Mesenchymal stem cell (in vitro differentiated cells and primary cell): ENCODE measurements around the gene SLC9A3.

Experiments used
- DNase-seq: peaks from one replicate; pipeline ENCODE4 v3.0.0-alpha.2; 2013
- H2AFZ ChIP-seq: one replicate; pipeline ENCODE4 v1.6.1; 2013; ENCODE audit warnings: low read depth, mild to moderate bottlenecking, control low read depth, inconsistent platforms, low read length, moderate library complexity
- H2AK5ac ChIP-seq: 2 replicates; pipeline ENCODE4 v1.6.1; 2013; ENCODE audit warnings: low read length, moderate library complexity, mild to moderate bottlenecking, inconsistent platforms; ENCODE audit not compliant: severe bottlenecking
- H2BK120ac ChIP-seq: one replicate; pipeline ENCODE4 v1.6.1; 2013; ENCODE audit warnings: low read depth, mild to moderate bottlenecking, inconsistent platforms, low read length, moderate library complexity
- H2BK12ac ChIP-seq, 2 experiments: one replicate each; pipeline ENCODE4 v1.6.1; 2013; ENCODE audit warnings: inconsistent platforms in 2 of 2, low read length in 2 of 2, mild to moderate bottlenecking in 2 of 2, moderate library complexity in 2 of 2, control low read depth in 1 of 2
- H2BK15ac ChIP-seq: one replicate; pipeline ENCODE4 v1.6.1; 2013; ENCODE audit warnings: mild to moderate bottlenecking, low read depth, inconsistent platforms; ENCODE audit not compliant: poor library complexity, severe bottlenecking
- H2BK5ac ChIP-seq: 2 replicates; pipeline ENCODE4 v1.6.1; 2013; ENCODE audit warnings: low read depth, mild to moderate bottlenecking, low read length, control low read depth, inconsistent platforms; ENCODE audit not compliant: poor library complexity, severe bottlenecking
- H3K14ac ChIP-seq, 2 experiments: one replicate each; pipeline ENCODE4 v1.6.1; 2013; ENCODE audit warnings: inconsistent platforms in 2 of 2, low read length in 2 of 2, control low read depth in 1 of 2, mild to moderate bottlenecking in 1 of 2, moderate library complexity in 1 of 2
- H3K18ac ChIP-seq, 2 experiments: one replicate each; pipeline ENCODE4 v1.6.1; 2013; ENCODE audit warnings: inconsistent platforms in 2 of 2, low read length in 2 of 2, control low read depth in 1 of 2, low read depth in 1 of 2, mild to moderate bottlenecking in 1 of 2
- H3K23ac ChIP-seq, 2 experiments: one replicate each; pipeline ENCODE4 v1.6.1; 2013; ENCODE audit warnings: inconsistent platforms in 2 of 2, low read length in 2 of 2, mild to moderate bottlenecking in 2 of 2, moderate library complexity in 2 of 2, control low read depth in 1 of 2
- H3K27ac ChIP-seq: 2 replicates; pipeline ENCODE4 v1.5.1; 2013; ENCODE audit warnings: mild to moderate bottlenecking, moderate library complexity, low read length, control low read depth, inconsistent platforms; ENCODE audit not compliant: poor library complexity, severe bottlenecking
- H3K27me3 ChIP-seq, 2 experiments: 2 replicates each; pipeline versions ENCODE4 v1.6.1 to v1.7.0; 2013; ENCODE audit warnings: low read length in 2 of 2, mild to moderate bottlenecking in 2 of 2, moderate library complexity in 2 of 2, control low read depth in 1 of 2, inconsistent platforms in 1 of 2; ENCODE audit not compliant: control insufficient read depth in 1 of 2, insufficient read depth in 1 of 2
- H3K36me3 ChIP-seq, 2 experiments: 2 replicates each; pipeline versions ENCODE4 v1.6.1 to v1.7.0; 2013; ENCODE audit warnings: low read length in 2 of 2, control low read depth in 1 of 2, inconsistent platforms in 1 of 2, low read depth in 1 of 2, mild to moderate bottlenecking in 1 of 2; ENCODE audit not compliant: insufficient read depth in 2 of 2, control insufficient read depth in 1 of 2
- H3K4ac ChIP-seq, 2 experiments: one replicate each; pipeline ENCODE4 v1.6.1; 2013; ENCODE audit warnings: inconsistent platforms in 2 of 2, low read length in 2 of 2, mild to moderate bottlenecking in 2 of 2, moderate library complexity in 2 of 2, control low read depth in 1 of 2, low read depth in 1 of 2
- H3K4me1 ChIP-seq: 2 replicates; pipeline ENCODE4 v1.6.1; 2013; ENCODE audit warnings: low read depth, low read length, control low read depth; ENCODE audit not compliant: control insufficient read depth, insufficient read depth
- H3K4me2 ChIP-seq: 2 replicates; pipeline ENCODE4 v1.6.1; 2013; ENCODE audit warnings: low read length, mild to moderate bottlenecking, inconsistent platforms; ENCODE audit not compliant: poor library complexity, severe bottlenecking
- H3K4me3 ChIP-seq, 2 experiments: 2 replicates each; pipeline versions ENCODE4 v1.5.1 to v1.7.0; 2013; ENCODE audit warnings: low read length in 2 of 2, mild to moderate bottlenecking in 2 of 2, control low read depth in 1 of 2, low read depth in 1 of 2; ENCODE audit not compliant: insufficient read depth in 1 of 2
- H3K79me1 ChIP-seq: replicated peaks from 2 replicates; pipeline ENCODE4 v1.6.1; 2013; ENCODE audit warnings: mild to moderate bottlenecking, control low read depth, low read length, inconsistent platforms; ENCODE audit not compliant: poor library complexity, severe bottlenecking
- H3K9ac ChIP-seq: 2 replicates; pipeline ENCODE4 v1.7.0; 2013; ENCODE audit warnings: mild to moderate bottlenecking, low read length, moderate library complexity
- H3K9me3 ChIP-seq: 2 replicates; pipeline ENCODE4 v1.7.0; 2013; ENCODE audit warnings: mild to moderate bottlenecking, low read length; ENCODE audit not compliant: control insufficient read depth
- H4K8ac ChIP-seq: one replicate; pipeline ENCODE4 v1.6.1; 2013; ENCODE audit warnings: inconsistent platforms, mild to moderate bottlenecking, low read length, moderate library complexity
- H4K91ac ChIP-seq: one replicate; pipeline ENCODE4 v1.6.1; 2013; ENCODE audit warnings: mild to moderate bottlenecking, low read length, inconsistent platforms
- WGBS: methylation state at CpG from one replicate; pipeline ENCODE4 v1.1.7; 2013; ENCODE audit warnings: mixed read lengths; 5-methylcytosine and 5-hydroxymethylcytosine counted together

Gene SLC9A3

DNA sequence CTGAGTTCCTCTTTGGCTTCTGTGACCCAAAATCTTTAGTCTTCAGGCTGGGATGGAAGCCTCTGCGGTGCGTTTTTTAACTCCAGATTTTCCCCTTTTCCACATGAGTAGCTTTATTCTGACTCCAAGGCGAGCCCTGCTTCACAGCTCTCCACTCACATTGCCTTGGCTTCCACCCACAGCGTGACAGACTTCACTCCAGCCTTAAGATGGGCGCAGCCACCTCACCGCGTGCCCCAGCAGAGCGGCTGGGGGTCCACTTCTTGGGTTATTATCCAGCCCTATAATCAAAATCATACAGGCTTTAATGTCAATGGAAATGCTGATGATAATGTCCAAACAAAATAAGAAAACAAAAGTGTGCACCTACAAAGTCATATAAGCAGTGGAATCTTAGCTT lies 80.0 kb downstream of the SLC9A3 start:
- no peak overlapping the region for H2BK120ac ChIP-seq
- no peak overlapping the region for H2AFZ ChIP-seq
- H4K91ac ChIP-seq: no peak overlapping the region
- H2AK5ac ChIP-seq: no peak overlapping the region
- H3K79me1 ChIP-seq: peaks cover 47% of the 10 kb centered on the region
- H3K14ac ChIP-seq: no peak overlapping the region
- H3K9me3 ChIP-seq: no peaks in the 10 kb centered on the region
- no peak overlapping the region for H2BK15ac ChIP-seq
- no peak overlapping the region for H3K4ac ChIP-seq
- no peak overlapping the region for H2BK12ac ChIP-seq
- H3K36me3 ChIP-seq: peaks cover 34 to 35% of the 10 kb centered on the region in 2 experiments
- peak overlapping the region; percentile 92 for H3K9ac ChIP-seq
- no peak overlapping the region for H3K27ac ChIP-seq
- 89% methylated on average over 6 of the region's 8 CpGs for WGBS
- H3K27me3 ChIP-seq: no peaks in the 10 kb centered on the region
- no peak overlapping the region for H4K8ac ChIP-seq
- peak overlapping the region; percentile 91 for H3K4me2 ChIP-seq
- H3K4me1 ChIP-seq: peaks cover 20% of the 10 kb centered on the region
- H3K18ac ChIP-seq: no peak overlapping the region
- H3K23ac ChIP-seq: no peak overlapping the region
- H2BK5ac ChIP-seq: no peak overlapping the region
- peak overlapping the region in 1 of 2 experiments; percentile 99 for H3K4me3 ChIP-seq
- no peak for DNase-seq

DNA sequence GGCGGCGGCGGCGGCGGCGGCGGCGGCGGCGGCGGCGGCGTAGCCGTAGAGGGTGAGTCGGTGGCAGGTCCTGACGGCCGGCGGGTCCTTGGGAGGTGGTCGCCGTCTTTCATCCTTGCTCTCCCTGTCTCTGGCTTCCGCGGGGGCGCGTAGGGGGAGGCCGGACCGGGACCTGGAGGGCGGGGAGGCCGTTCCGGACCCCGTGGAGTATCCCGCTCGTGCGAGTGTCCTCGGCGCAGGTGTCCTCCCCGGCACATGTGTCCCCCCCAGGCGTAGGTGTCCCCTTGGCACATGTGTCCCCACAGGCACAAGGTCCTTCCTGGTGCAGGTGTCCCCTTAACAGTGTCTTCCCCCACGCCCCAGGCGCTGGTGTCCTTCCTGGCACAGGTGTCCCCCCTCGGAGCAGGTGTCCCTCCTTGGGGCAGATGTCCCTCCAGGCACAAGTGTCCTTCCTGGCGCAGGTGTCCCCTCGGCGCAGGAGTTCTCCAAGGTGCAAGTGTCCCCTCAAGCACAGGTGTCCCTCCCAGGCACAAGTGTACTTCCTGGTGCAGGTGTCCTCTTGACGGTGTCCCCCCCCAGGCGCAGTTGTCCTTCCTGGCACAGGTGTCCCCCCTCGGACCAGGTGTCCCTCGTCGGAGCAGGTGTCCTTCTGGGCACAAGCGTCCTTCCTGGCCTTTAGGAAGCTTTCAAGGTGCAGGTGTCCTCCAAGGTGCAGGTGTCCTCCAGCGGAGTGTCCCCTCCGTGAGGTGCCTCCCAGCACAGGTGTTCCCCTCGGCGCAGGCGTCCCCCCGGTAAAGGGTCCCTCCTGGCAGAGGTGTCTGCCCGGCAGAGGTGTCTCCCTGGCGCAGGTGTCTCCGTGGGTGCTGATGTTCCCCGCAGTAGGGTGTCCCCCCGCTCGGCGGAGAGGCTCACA lies 80.8 kb downstream of the SLC9A3 start:
- H3K18ac ChIP-seq: peak overlapping the region; percentile 61 to 73
- WGBS: 24% methylated on average over 38 of the region's 62 CpGs
- H2BK5ac ChIP-seq: no peak overlapping the region
- peak overlapping the region; percentile 83 for H2AFZ ChIP-seq
- peak overlapping the region; percentile 93 to 99 for H3K4me3 ChIP-seq
- peak overlapping the region in 1 of 2 experiments; percentile 88 for H3K14ac ChIP-seq
- peak overlapping the region; percentile 91 for H3K4me2 ChIP-seq
- H3K4ac ChIP-seq: peak overlapping the region; percentile 83 to 86
- peak overlapping the region; percentile 92 for H3K9ac ChIP-seq
- no peak for DNase-seq
- H3K36me3 ChIP-seq: peaks cover 26 to 31% of the 10 kb centered on the region in 2 experiments
- no peak overlapping the region for H2AK5ac ChIP-seq
- H3K23ac ChIP-seq: peak overlapping the region in 1 of 2 experiments; percentile 86
- peaks cover 42% of the 10 kb centered on the region for H3K79me1 ChIP-seq
- peak overlapping the region; percentile 87 for H4K91ac ChIP-seq
- no peak overlapping the region for H2BK120ac ChIP-seq
- H3K4me1 ChIP-seq: peaks cover 20% of the 10 kb centered on the region
- no peak overlapping the region for H3K27ac ChIP-seq
- peak overlapping the region; percentile 2 for H2BK15ac ChIP-seq
- peak overlapping the region in 1 of 2 experiments; percentile 45 for H2BK12ac ChIP-seq
- no peaks in the 10 kb centered on the region for H3K9me3 ChIP-seq
- peak overlapping the region; percentile 91 for H4K8ac ChIP-seq
- no peaks in the 10 kb centered on the region for H3K27me3 ChIP-seq

GRCh38 chr5:442335-443238 lies 81.7 kb downstream of the SLC9A3 start, which contains the start of gene EXOC3:
Gene EXOC3, plus strand, starts transcription at chr5:443176. Its CDS starts 3,030 bp downstream, at chr5:446206.
- H3K4me1 ChIP-seq: peaks cover 20% of the 10 kb centered on the region

More at GRCh38 chr5:442335-443238, 81.7 kb downstream of the SLC9A3 start, which contains the start of gene EXOC3:
- Histone ChIP-seq H3K27ac (no peak within 1 kb of the TSS), H3K23ac (peak within 1 kb of the TSS in 1 of 2 experiments; percentile 95), H3K14ac (peak within 1 kb of the TSS in 1 of 2 experiments; percentile 88), H3K18ac (peak within 1 kb of the TSS; percentile 87 to 97), H2BK15ac (peak within 1 kb of the TSS; percentile 82), H2BK12ac (peak within 1 kb of the TSS in 1 of 2 experiments; percentile 78), H2AFZ (peak within 1 kb of the TSS; percentile 83), H2AK5ac (peak within 1 kb of the TSS; percentile 11), H3K4ac (peak within 1 kb of the TSS; percentile 86 to 93), H3K36me3 (peaks cover 17 to 22% of the 10 kb centered on the region in 2 experiments), H3K4me2 (peak within 1 kb of the TSS; percentile 98), H4K91ac (peak within 1 kb of the TSS; percentile 92), H3K27me3 (no peaks in the 10 kb centered on the region), H4K8ac (peak within 1 kb of the TSS; percentile 97), H3K4me3 (peak within 1 kb of the TSS; percentile 93 to 99), H3K9me3 (no peaks in the 10 kb centered on the region), H3K9ac (peak within 1 kb of the TSS; percentile 92), H2BK120ac (peak within 1 kb of the TSS; percentile 77), H3K79me1 (peaks cover 33% of the 10 kb centered on the region), H2BK5ac (no peak within 1 kb of the TSS)
- WGBS: 9% methylated on average over 63 of the region's 73 CpGs
- DNase-seq: peak; percentile 77
